ENCODE results near the gene LYPD3.

LYPD3 gene

GRCh38 chr19:43503501-43504425 is 38.4 kb upstream of the LYPD3 start:
- TF ChIP-seq FOXP2 (optimal IDR thresholded peaks at IDR 0.05; ENCODE audit: borderline replicate concordance, extremely low read depth, extremely low read length, insufficient read depth) (peak; percentile 17), TAF1 (IDR thresholded peaks at IDR 0.05; ENCODE audit: borderline replicate concordance, insufficient read depth, low read length) (no peak)

DNA sequence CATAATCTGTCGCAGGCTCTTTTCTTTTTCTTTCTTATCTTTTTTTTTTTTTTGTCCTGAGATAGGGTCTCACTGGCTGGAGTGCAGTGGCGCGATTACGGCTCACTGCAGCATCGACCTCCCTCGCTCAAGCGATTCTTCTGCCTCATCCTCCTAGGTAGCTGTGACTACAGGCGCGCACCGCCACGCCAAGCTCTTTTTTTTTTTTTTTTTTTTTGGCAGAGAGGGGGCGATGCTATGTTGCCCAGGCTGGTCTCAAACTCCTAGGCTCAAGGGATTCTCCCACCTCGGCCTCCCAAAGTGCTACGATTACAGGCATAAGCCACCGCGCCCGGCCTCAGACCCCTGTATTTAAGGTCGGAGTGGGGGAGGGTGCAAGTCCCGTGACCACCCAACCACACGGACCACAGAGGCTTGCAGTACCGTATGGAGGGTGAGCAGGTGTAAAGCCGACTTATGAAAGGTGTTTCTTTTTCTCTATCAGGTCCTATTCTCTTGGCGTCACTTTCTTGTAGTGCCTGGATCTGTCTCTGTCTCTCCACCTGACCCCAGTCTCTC is 37.1 kb upstream of the LYPD3 start:
- no peak for TF ChIP-seq SIN3A (IDR thresholded peaks at IDR 0.05; ENCODE audit: borderline replicate concordance, insufficient read depth, low read length)

DNA sequence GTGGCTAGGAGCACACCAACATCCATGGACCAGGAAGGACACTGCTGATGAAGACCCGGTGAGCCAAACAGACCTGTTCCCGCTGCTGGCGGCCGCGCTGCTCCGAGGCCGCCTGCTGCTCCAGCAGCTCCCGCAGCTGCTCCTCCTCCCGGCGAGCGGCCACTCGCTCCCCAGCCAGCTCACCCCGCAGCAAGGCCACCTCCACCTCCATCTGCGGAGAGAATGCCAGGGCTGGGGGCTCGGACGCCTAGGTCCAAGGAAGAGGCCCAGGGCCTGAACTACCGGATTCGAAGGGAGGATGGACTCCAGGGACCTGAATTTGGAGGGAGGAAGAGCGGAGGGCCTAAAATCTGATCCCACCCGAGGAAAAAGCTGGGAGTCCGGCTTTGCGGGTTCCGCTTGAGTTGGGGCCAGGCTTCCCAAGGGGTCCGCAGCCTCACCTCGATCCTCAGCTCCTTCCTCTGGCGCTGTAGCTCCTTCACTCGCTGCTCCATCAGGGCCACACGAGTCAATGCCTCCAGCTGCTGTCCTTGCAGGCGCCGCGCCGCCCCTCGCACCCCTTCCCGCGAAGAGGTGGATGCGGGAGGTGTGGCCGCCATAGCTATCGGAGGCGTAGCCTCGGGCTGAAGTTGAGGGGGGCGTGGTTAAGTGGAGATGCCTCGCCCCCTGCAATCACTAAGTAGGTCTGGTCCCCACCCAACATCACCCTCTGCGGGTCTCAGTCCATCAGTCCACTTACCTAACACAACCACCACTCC is 36.4 kb upstream of the LYPD3 start:
- TF ChIP-seq POLR2AphosphoS5 (IDR thresholded peaks at IDR 0.05; ENCODE audit: low read depth, low read length), result no peak
- TF ChIP-seq TAF1 (IDR thresholded peaks at IDR 0.05; ENCODE audit: borderline replicate concordance, insufficient read depth, low read length), result no peak
- no peak for TF ChIP-seq SIN3A (IDR thresholded peaks at IDR 0.05; ENCODE audit: borderline replicate concordance, insufficient read depth, low read length)
- no peak for TF ChIP-seq FOXP2 (optimal IDR thresholded peaks at IDR 0.05; ENCODE audit: borderline replicate concordance, extremely low read depth, extremely low read length, insufficient read depth)
- no peak for TF ChIP-seq REST (IDR thresholded peaks at IDR 0.05; ENCODE audit: insufficient read depth in 1 of 2, low read depth in 2 of 2, low read length in 2 of 2)

DNA sequence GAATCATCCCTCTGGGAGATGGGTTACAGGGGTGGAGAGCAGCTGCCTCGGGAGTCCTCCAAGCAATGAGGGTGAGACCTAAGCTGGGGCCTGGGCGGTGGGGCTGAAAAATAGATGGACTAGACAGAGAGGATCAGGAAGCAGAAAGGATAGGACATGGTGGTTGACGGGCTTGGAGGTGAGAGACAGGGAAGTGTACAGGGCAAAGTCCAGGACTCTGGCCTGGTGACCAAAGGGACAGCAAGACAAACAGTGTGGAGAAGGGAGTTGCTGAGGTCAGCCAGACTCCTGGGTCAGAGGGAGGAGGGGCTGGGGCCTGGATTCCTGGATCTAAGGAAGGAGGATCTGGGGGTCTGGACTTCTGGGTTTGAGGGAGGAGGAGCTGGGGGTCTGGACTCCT is 33.6 kb upstream of the LYPD3 start:
- TF ChIP-seq POLR2AphosphoS5 (IDR thresholded peaks at IDR 0.05; ENCODE audit: low read depth, low read length) (no peak), SIN3A (IDR thresholded peaks at IDR 0.05; ENCODE audit: borderline replicate concordance, insufficient read depth, low read length) (no peak), REST (IDR thresholded peaks at IDR 0.05; ENCODE audit: insufficient read depth in 1 of 2, low read depth in 2 of 2, low read length in 2 of 2) (no peak), FOXP2 (optimal IDR thresholded peaks at IDR 0.05; ENCODE audit: borderline replicate concordance, extremely low read depth, extremely low read length, insufficient read depth) (no peak), TAF1 (IDR thresholded peaks at IDR 0.05; ENCODE audit: borderline replicate concordance, insufficient read depth, low read length) (no peak)

DNA sequence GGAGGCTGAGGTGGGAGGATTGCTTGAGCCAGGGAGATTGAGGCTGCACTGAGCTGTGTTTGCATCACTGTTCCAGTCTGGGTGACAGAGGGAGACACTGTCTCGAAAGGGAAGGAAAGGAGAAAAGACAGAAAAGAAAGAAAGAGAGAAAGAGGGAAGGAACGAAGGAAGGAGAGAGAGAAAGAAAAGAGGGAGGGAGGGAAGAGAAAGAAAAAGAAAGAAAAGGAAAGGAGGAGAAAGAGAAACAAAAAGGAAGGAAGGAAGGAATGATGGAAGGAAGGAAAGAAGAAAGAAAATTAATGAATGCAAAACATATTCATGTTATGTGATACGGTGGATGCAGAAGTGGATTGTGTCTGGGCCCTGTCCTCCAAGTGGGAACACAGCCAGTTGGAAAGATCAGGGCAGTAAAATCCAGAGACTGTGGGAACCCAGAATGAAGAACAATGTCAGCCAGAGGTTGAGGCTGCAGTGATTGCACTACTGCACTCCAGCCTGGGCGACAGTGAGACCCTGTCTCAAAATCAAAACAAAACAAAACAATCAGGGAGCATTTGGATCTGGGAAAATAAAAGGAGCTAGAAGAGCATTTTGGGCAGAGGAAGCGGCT is 32.9 kb upstream of the LYPD3 start:
- TF ChIP-seq TAF1 (IDR thresholded peaks at IDR 0.05; ENCODE audit: borderline replicate concordance, insufficient read depth, low read length) (no peak), REST (IDR thresholded peaks at IDR 0.05; ENCODE audit: insufficient read depth in 1 of 2, low read depth in 2 of 2, low read length in 2 of 2) (no peak), POLR2AphosphoS5 (IDR thresholded peaks at IDR 0.05; ENCODE audit: low read depth, low read length) (no peak)

Measured in PFSK-1 (cell line).